Liver (tissue), 9 donors: ENCODE measurements around the gene BRINP3. TPM values are rescaled to one million over a fixed set of nuclear protein-coding genes. Genes with fewer than 3 reads are reported as not detected.

Experiments
- DNase-seq: peaks from one replicate; pipeline ENCODE4 v3.0.0-alpha.2; 2017; ENCODE audit warnings: low spot score
- H3K27ac ChIP-seq, 2 donors: one replicate each; pipeline ENCODE4 v1.7.0; 2013; ENCODE audit warnings: inconsistent platforms in 2 of 2, low read length in 2 of 2, control low read depth in 1 of 2, low read depth in 1 of 2, mild to moderate bottlenecking in 1 of 2
- H3K27me3 ChIP-seq, 4 donors: one replicate each; pipeline versions ENCODE4 v1.6.1 to v1.7.0; 2013; ENCODE audit warnings: low read length in 3 of 4, inconsistent platforms in 1 of 4, mild to moderate bottlenecking in 1 of 4, moderate library complexity in 1 of 4; ENCODE audit not compliant: control insufficient read depth in 4 of 4, insufficient read depth in 4 of 4
- H3K36me3 ChIP-seq, 4 donors: one replicate each; pipeline versions ENCODE4 v1.6.1 to v1.7.0; 2013; ENCODE audit warnings: low read length in 3 of 4, mild to moderate bottlenecking in 3 of 4, low read depth in 1 of 4, moderate library complexity in 1 of 4; ENCODE audit not compliant: control insufficient read depth in 4 of 4, insufficient read depth in 3 of 4
- H3K4me1 ChIP-seq, 4 donors: one replicate each; pipeline versions ENCODE4 v1.6.1 to v1.7.0; 2013; ENCODE audit warnings: low read length in 3 of 4, mild to moderate bottlenecking in 3 of 4, moderate library complexity in 1 of 4; ENCODE audit not compliant: control insufficient read depth in 4 of 4, insufficient read depth in 4 of 4
- H3K4me3 ChIP-seq, 3 donors: one replicate each; pipeline versions ENCODE4 v1.6.1 to v1.7.0; 2013; ENCODE audit warnings: low read length in 3 of 3, control low read depth in 1 of 3, low read depth in 1 of 3, mild to moderate bottlenecking in 1 of 3
- H3K9ac ChIP-seq, 2 donors: one replicate each; pipeline ENCODE4 v1.7.0; 2013; ENCODE audit warnings: low read length in 2 of 2, mild to moderate bottlenecking in 2 of 2, moderate library complexity in 2 of 2, control low read depth in 1 of 2, low read depth in 1 of 2
- H3K9me3 ChIP-seq, 4 donors: one replicate each; pipeline versions ENCODE4 v1.6.1 to v1.7.0; 2013; ENCODE audit warnings: low read length in 3 of 4; ENCODE audit not compliant: control insufficient read depth in 4 of 4
- EGR1 ChIP-seq, 2 donors: IDR thresholded peaks; 2 replicates each; pipeline ENCODE4 v1.6.1; 2016 to 2018; ENCODE audit warnings: antibody characterized with exemption in 2 of 2, low read depth in 2 of 2
- FOXA1 ChIP-seq: IDR thresholded peaks from 2 replicates; pipeline ENCODE4 v1.6.1; 2016; ENCODE audit warnings: antibody characterized with exemption
- FOXA2 ChIP-seq: IDR thresholded peaks from 2 replicates; pipeline ENCODE4 v1.6.1; 2016; ENCODE audit warnings: antibody characterized with exemption
- GABPA ChIP-seq, 2 donors: IDR thresholded peaks in 1 of 2; conservative IDR thresholded peaks in 1 of 2; 2 replicates each; pipeline ENCODE4 v1.6.1; 2016; ENCODE audit warnings: antibody characterized with exemption in 2 of 2, mild to moderate bottlenecking in 1 of 2, moderate library complexity in 1 of 2
- HNF4A ChIP-seq, 2 donors: conservative IDR thresholded peaks; 2 replicates each; pipeline ENCODE4 v1.6.1; 2016; ENCODE audit warnings: antibody characterized with exemption in 2 of 2, mild to moderate bottlenecking in 2 of 2
- HNF4G ChIP-seq: IDR thresholded peaks from 2 replicates; pipeline ENCODE4 v1.6.1; 2016; ENCODE audit warnings: antibody characterized with exemption
- NR2F2 ChIP-seq: IDR thresholded peaks from 2 replicates; pipeline ENCODE4 v1.6.1; 2016; ENCODE audit warnings: antibody characterized with exemption
- RAD21 ChIP-seq, 2 donors: IDR thresholded peaks; 2 replicates each; pipeline ENCODE4 v1.6.1; 2016; ENCODE audit warnings: antibody characterized with exemption in 2 of 2, mild to moderate bottlenecking in 2 of 2
- REST ChIP-seq: IDR thresholded peaks from 2 replicates; pipeline ENCODE4 v1.6.1; 2016; ENCODE audit warnings: antibody characterized with exemption, mild to moderate bottlenecking
- RXRA ChIP-seq, 2 donors: IDR thresholded peaks; 2 replicates each; pipeline ENCODE4 v1.6.1; 2017 to 2018; ENCODE audit warnings: antibody characterized with exemption in 2 of 2, mild to moderate bottlenecking in 1 of 2
- YY1 ChIP-seq: IDR thresholded peaks from 2 replicates; pipeline ENCODE4 v1.6.1; 2016; ENCODE audit warnings: antibody characterized with exemption, mild to moderate bottlenecking
- ZBTB33 ChIP-seq: IDR thresholded peaks from 2 replicates; pipeline ENCODE4 v1.6.1; 2016; ENCODE audit warnings: antibody characterized with exemption
- WGBS: extraction: QIAGEN DNeasy Blood & Tissue Kit; methylation state at CpG from one replicate; pipeline ENCODE4 v1.1.7; 2013; 5-methylcytosine and 5-hydroxymethylcytosine counted together
- polyA plus RNA-seq, 2 donors: library from polyadenylated mRNA; stranded (reverse) in 1 of 2; unstranded in 1 of 2; fragments of 200-250 nt in 1 of 2; fragments of >200 nt in 1 of 2; fragmentation: Nextera tagmentation in 1 of 2; extraction: Ambion mirVana in 1 of 2; gene quantifications; one replicate each; pipeline versions ENCODE4 v1.2.1 to v1.2.3, GENCODE V29; 2013 to 2015
- total RNA-seq, 2 donors: library from RNA; depleted of rRNA; stranded (reverse); fragments of >200 nt; gene quantifications; one replicate each; pipeline ENCODE4 v1.2.3, GENCODE V29; 2014
- TF ChIP-seq, protein P1 (sequence below): IDR thresholded peaks from 2 replicates; pipeline ENCODE4 v1.6.1; 2016; ENCODE audit warnings: antibody characterized with exemption
- TF ChIP-seq, protein P2 (sequence below): IDR thresholded peaks from 2 replicates; pipeline ENCODE4 v1.6.1; 2016; ENCODE audit warnings: antibody characterized with exemption
- donor health status: healthy.
- donor health status: healthy.
- donor health status: healthy.
- donor health status: healthy.
- donor health status: healthy.

BRINP3 gene
- total and polyA plus RNA-seq, 4 donors, result 0.02 TPM; not detected in 3

DNA sequence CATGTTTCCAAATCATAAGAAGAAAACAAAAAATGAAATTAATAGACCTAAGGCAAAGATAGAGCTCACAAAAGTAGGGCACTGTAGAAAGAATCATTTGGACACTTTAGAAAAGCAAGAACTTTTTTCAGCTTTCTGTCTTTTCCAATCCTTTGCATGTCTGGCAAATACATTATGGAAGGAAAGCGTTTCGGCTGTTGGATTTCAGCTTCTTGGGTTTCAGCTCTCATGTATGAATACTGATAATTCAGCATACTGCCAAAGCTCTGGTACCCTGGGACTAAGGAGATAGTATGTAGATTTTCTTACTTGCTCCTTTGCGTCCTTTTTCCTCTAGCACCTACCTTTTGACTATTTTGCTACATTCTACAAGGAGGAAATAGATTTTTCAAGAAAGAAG is 375.9 kb downstream of the BRINP3 start:
- Histone ChIP-seq H3K27me3 (no peaks in the 10 kb centered on the region), H3K4me1 (no peaks in the 10 kb centered on the region), H3K27ac (no peak overlapping the region), H3K4me3 (no peak overlapping the region), H3K9me3 (no peaks in the 10 kb centered on the region), H3K36me3 (no peaks in the 10 kb centered on the region), H3K9ac (no peak overlapping the region)
- DNase-seq, result no peak
- TF ChIP-seq HNF4G, result no peak
- no peak for TF ChIP-seq FOXA1
- TF ChIP-seq FOXA2, result no peak
- TF ChIP-seq REST, result no peak
- TF ChIP-seq, protein P1, sequence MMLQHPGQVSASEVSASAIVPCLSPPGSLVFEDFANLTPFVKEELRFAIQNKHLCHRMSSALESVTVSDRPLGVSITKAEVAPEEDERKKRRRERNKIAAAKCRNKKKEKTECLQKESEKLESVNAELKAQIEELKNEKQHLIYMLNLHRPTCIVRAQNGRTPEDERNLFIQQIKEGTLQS, result no peak
- TF ChIP-seq, protein P2, sequence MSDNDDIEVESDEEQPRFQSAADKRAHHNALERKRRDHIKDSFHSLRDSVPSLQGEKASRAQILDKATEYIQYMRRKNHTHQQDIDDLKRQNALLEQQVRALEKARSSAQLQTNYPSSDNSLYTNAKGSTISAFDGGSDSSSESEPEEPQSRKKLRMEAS, result no peak
- TF ChIP-seq RXRA (IDR thresholded peaks at IDR 0.05), result no peak
- no peak for TF ChIP-seq ZBTB33
- no peak for TF ChIP-seq NR2F2
- TF ChIP-seq HNF4A (conservative IDR thresholded peaks at IDR 0.05), result no peak
- TF ChIP-seq YY1, result no peak
- TF ChIP-seq RAD21 (IDR thresholded peaks at IDR 0.05), result no peak
- 86% methylated on average over 3 of the region's 3 CpGs for WGBS

GRCh38 chr1:190098756-190099155 is 378.9 kb downstream of the BRINP3 start:
- no peak overlapping the region for H3K4me3 ChIP-seq
- H3K27ac ChIP-seq, result no peak overlapping the region
- no peak for TF ChIP-seq GABPA (IDR thresholded peaks at IDR 0.05 in 1 of 2, conservative IDR thresholded peaks at IDR 0.05 in 1 of 2)
- no peak for TF ChIP-seq FOXA2
- TF ChIP-seq, protein P2, result no peak
- TF ChIP-seq FOXA1, result no peak
- TF ChIP-seq EGR1 (IDR thresholded peaks at IDR 0.05; ENCODE audit: low read depth in 2 of 2), result no peak
- no peak for TF ChIP-seq NR2F2
- no peaks in the 10 kb centered on the region for H3K36me3 ChIP-seq
- H3K9me3 ChIP-seq, result no peaks in the 10 kb centered on the region
- H3K9ac ChIP-seq, result no peak overlapping the region
- no peaks in the 10 kb centered on the region for H3K27me3 ChIP-seq
- DNase-seq, result no peak
- no peaks in the 10 kb centered on the region for H3K4me1 ChIP-seq
- WGBS, result 85% methylated on average over 22 of the region's 22 CpGs
